HG02852 (cell line): ENCODE results near the gene LIN28B.
"Not testable (repeated sequence)": the region's sequence is repeated elsewhere in the genome, so short reads cannot be mapped to it uniquely, and the experiment has no call there.

Experiments used
- ATAC-seq: cut with Tn5 transposase; IDR thresholded peaks from one replicate; pipeline ENCODE4 v1.9.1; 2021; ENCODE audit warnings: mild to moderate bottlenecking, moderate library complexity; ENCODE audit not compliant: unreplicated experiment

Gene LIN28B

DNA sequence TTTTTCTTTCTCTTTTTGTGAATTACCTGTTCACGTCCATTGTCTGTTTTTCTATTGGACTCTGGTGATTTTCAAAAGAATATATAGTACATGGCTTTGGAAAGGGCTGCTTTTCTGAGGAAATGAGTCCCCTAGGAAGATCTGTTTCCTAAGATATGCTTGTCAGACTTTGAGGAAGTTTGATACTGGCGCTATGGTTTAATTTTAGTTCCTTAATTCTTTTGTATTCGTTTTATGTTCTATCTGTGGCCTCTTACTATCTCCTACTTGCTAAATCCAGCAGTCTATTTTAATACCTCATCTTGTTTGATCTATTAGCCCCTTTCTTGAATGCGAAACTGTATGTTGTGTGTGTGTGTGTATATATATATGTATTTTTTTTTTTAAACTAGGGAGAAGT lies 101.9 kb downstream of the LIN28B start:
- no peak for ATAC-seq

DNA sequence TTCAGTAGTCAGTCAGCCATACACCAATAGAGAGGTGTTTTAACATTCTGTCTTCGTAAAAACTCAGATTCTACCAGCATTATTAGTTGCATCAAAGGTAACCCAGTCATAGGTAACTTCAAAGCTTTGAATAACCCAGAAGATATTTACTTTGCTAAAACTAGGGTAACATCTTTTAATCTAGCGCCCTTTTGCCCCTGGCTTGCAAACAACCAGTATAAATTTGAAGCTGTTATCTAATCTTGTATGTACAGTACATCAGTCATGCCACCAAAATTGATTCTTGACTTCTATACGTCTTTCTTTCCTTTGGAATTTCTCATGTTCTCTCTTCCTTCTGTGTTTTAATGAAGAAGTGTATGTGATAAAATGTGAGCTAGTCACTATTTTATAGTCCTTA lies 109.3 kb downstream of the LIN28B start:
- ATAC-seq = no peak

- ATAC-seq = no peak
Observed at GRCh38 chr6:105066836-105067235, 109.9 kb downstream of the LIN28B start.

DNA sequence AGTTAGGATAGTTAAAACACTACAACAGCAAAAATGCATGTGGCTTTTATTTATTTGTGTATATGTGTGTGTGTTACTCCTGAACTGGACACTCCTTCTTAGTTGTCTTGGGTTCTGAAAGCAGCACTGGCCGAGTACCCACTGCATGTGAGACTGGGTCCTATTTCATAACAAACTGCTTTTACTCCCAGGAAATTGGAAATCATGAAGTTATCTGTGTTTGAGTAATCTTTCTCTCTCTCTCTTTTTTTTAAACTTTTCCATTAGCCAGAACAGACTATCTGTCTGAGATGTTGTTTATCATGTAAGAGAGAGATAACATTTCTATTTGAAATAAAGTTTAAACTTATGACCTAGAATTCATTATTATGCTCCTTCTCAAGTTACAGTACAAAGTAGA lies 110.4 kb downstream of the LIN28B start:
- no peak for ATAC-seq

GRCh38 chr6:105068407-105068806 lies 111.5 kb downstream of the LIN28B start:
- ATAC-seq = no peak

DNA sequence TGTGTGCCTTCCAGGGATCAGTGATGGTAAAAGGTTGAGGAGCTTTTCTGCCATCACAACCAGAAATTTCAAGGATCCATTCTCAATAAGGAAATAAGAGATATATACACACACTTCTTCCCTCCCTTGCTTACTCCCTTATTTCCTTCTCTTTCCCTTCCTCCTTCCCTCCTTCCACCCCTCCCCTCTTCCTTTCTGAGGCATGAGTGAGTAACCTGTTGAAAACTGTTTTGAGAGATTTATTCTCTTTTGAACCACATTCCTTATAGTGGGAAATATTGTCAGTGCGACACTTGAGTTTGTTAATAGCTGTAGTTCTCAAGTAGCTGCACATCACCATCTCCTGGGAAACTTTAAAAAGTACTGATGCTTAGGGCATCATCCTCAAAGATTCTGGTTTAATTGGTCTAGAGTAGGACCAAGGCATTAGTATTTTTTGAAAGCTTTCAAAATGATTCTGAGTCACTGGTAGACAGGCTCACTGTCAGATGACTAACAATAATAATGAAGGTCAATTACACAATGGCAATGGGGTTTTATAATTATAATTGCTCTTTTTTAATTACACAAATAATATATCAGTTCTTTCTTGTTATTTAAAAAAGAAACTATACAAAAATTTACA lies 113.0 kb downstream of the LIN28B start:
- ATAC-seq = no peak

DNA sequence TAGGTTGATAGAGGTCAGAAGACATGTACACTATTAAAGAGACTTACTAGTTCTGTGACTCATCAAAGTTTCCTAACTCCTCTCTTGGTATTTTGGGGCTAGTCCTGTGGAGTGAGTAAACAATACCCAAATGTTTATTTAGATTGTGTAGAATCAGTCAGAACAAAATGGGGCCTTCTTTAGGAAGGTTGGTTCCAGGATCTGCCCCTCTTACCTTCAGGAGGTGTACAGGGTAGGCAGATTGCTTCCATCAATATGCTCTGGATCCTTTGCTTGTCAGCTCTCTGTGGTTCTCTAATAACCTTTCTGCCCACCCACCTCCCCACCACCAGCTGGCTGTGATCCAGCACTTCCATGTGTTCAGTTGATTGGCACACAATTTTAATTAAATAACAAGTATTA lies 115.9 kb downstream of the LIN28B start:
- ATAC-seq = no peak

GRCh38 chr6:105075210-105075609 lies 118.3 kb downstream of the LIN28B start:
- no peak for ATAC-seq

DNA sequence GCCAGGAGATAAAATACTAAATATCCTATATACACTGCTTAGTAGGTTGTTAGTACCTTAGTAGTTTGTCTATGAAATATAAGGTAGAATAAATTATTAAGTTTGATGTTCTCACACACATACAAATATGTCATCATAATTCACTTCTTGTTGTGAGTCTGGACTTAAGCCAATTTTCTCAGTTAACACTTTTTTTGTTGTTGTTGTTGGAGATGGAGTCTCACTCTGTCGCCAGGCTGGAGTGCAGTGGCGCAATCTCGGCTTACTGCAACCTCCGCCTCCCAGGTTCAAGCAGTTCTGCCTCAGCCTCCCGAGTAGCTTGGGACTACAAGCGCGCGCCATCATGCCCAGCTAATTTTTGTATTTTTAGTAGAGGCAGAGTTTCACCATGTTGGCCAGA lies 119.5 kb downstream of the LIN28B start:
- ATAC-seq = not testable (repeated sequence)

GRCh38 chr6:105077596-105078385 lies 120.9 kb downstream of the LIN28B start:
- no peak for ATAC-seq

DNA sequence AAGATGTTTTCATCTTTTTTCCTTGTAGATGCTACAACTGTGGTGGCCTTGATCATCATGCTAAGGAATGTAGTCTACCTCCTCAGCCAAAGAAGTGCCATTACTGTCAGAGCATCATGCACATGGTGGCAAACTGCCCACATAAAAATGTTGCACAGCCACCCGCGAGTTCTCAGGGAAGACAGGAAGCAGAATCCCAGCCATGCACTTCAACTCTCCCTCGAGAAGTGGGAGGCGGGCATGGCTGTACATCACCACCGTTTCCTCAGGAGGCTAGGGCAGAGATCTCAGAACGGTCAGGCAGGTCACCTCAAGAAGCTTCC lies 121.4 kb downstream of the LIN28B start:
- ATAC-seq = no peak

DNA sequence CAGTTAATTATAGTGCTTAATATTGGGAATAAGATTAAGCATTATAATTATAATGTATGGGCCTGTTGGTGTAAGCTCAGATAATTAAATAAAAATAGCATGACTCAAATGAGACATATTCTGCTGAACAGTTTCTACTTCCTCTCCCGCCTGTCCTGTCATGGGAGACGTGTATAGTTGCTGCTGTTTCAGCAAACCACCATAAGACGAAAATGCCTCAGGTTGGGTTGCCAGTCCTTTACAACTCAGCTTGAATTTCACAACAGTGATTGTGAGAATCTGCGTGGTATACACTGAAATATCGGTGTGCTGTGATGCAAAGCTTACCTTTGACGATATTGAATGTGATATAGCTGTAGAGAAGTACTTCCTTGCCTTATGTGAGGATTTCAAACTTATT lies 123.4 kb downstream of the LIN28B start:
- ATAC-seq = no peak

DNA sequence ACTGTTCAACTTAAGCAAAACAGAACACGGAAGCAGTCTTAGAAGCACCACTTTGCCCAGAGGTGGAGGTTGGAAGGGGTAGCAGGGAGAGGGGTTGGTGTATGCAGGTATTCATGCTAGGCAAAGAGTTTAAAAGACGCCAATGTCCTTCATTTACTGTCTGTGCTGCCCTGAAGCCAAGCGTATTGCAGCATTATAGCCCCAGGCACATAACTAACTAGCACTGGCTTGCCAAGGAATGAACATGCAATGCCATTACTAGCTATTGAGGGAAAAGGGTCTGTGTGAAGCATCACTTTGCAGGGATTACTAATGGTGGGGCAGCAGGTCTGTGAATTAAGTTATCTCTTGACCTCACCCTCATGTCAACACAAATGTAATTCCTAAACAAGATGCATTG lies 124.8 kb downstream of the LIN28B start:
- not testable (repeated sequence) for ATAC-seq

DNA sequence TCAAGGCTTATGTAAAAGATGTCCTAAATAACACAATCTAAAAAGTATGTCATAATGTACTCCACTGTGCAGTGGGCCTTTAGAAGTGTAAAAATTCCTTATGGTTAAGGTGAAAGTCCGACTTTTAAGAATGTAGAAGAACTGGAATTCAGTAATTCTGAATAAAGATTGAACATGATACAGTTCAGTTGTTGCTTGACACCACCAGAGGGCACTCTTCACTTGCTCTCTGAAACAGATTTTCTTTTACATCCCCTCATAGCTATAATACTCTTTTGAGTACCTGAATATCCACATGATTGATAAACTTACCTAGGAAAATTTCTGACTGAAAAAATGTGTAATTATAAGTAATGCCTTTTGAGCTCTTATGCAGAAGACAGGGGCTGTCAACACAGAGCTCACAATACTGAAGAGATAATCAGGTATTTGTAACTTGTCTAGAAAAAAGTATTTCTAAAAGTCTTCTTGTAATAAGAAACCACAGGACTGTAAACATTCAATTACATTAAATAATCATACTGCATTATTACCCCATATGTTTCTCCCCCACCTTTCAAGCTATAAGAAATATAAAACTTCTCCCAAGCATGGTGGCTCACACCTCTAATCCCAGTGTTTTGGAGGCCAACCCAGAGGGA lies 130.8 kb downstream of the LIN28B start:
- no peak for ATAC-seq

- no peak for ATAC-seq
Observed at GRCh38 chr6:105091140-105091829, 134.4 kb downstream of the LIN28B start.

GRCh38 chr6:105094133-105094640 lies 137.3 kb downstream of the LIN28B start:
- no peak for ATAC-seq

- ATAC-seq = no peak
Observed at GRCh38 chr6:105095139-105095538, 138.2 kb downstream of the LIN28B start.

DNA sequence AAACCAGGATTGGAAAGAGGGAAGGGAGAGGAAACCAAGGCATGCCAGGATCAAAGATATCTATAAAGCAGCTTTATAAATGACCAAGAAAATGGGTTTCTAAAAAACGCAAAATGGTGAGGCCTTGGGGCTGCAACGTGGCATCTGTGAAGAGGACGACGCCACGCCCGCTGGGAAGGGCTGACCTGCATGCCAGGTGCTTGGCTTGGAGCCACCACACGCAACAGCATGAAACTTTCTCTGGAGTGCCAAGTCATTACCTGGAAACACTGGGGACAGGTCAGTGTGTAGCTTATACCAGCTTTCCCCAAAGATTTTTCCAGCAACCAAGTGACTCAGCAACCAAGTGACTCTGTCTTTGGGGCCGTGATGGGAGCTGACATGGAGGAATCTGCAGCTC lies 140.4 kb downstream of the LIN28B start:
- ATAC-seq = no peak

GRCh38 chr6:105099371-105099770 lies 142.5 kb downstream of the LIN28B start:
- ATAC-seq = no peak

DNA sequence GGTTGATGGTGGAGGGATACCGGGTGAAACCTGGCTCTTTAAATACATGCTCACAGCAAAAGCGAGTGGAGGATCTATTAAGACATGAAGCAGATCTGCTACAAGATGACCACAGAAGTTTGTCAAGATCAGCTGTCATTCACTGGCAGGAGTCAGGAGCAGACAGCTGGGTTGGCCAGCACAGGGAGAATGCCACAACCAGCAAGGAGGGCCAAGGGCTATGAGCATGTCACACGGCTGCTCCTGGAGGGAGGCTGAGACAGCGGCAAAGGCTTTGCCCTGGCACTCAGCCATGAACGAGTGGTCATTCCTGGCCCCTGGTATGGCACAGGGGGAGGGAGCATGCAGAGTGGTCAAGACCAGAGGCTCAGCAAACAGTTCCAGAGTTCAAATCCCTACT lies 145.3 kb downstream of the LIN28B start:
- no peak for ATAC-seq

GRCh38 chr6:105105094-105105493 lies 148.2 kb downstream of the LIN28B start:
- no peak for ATAC-seq
